OCI-LY7 (cell line): ENCODE measurements around the gene TUFM. TPM values are rescaled to one million over a fixed set of nuclear protein-coding genes. Genes with fewer than 3 reads are reported as not detected.

Experiments
- BruUV-seq: library from RNA; stranded (reverse); fragments of 400-500 nt; replicated peaks from 2 replicates; lab custom pipeline; 2021; lab: Mats Ljungman, UMichigan
- CTCF ChIA-PET: fragments of 300-600 bp; sonication (Branson Sonifier 250); formaldehyde crosslinking; loops from one replicate; lab custom pipeline; 2022; ENCODE audit warnings: antibody characterized with exemption; ENCODE audit not compliant: unreplicated experiment; lab: Charles Lee
- POLR2A ChIA-PET: fragments of 300-600 bp; sonication (Branson Sonifier 250); formaldehyde crosslinking; loops from one replicate; lab custom pipeline; 2022; ENCODE audit warnings: antibody characterized with exemption; lab: Charles Lee
- DNase-seq: peaks from one replicate; pipeline ENCODE4 v3.0.0-alpha.2; 2015; ENCODE audit warnings: low spot score
- H2AFZ ChIP-seq: fragments of 200-600 bp; sonication (generic), shearing (Covaris generic); 2 replicates; pipeline ENCODE4 v1.6.1; 2014; ENCODE audit warnings: mild to moderate bottlenecking, antibody characterized with exemption, low read length, moderate library complexity
- H3K27ac ChIP-seq: fragments of 200-600 bp; sonication (generic); 2 replicates; pipeline ENCODE4 v1.5.1; 2014; ENCODE audit warnings: mixed run types, low read depth, mild to moderate bottlenecking, moderate library complexity, low read length, inconsistent platforms; ENCODE audit not compliant: poor library complexity, severe bottlenecking
- H3K36me3 ChIP-seq: fragments of 200-600 bp; sonication (generic); 2 replicates; pipeline ENCODE4 v1.6.1; 2014; ENCODE audit warnings: mild to moderate bottlenecking, antibody characterized with exemption, low read length, moderate library complexity, mixed read lengths; ENCODE audit not compliant: insufficient read depth
- H3K4me1 ChIP-seq: fragments of 200-600 bp; sonication (generic); 2 replicates; pipeline ENCODE4 v1.5.1; 2014; ENCODE audit warnings: mild to moderate bottlenecking, low read length; ENCODE audit not compliant: insufficient read depth, poor library complexity, severe bottlenecking
- H3K4me2 ChIP-seq: fragments of 200-600 bp; sonication (generic); 2 replicates; pipeline ENCODE4 v1.6.1; 2014; ENCODE audit warnings: mild to moderate bottlenecking, low read length
- H3K4me3 ChIP-seq: fragments of 200-600 bp; sonication (generic); 2 replicates; pipeline ENCODE4 v1.5.1; 2014; ENCODE audit warnings: mild to moderate bottlenecking, low read depth, low read length; ENCODE audit not compliant: poor library complexity, severe bottlenecking
- H3K79me2 ChIP-seq: fragments of 200-600 bp; sonication (generic); 2 replicates; pipeline ENCODE4 v1.6.1; 2016; ENCODE audit warnings: low read depth, mild to moderate bottlenecking, low read length, moderate library complexity, mixed read lengths; ENCODE audit not compliant: insufficient read depth
- H3K9me2 ChIP-seq: fragments of 200-600 bp; sonication (generic); 2 replicates; pipeline ENCODE4 v1.6.1; 2016; ENCODE audit warnings: mild to moderate bottlenecking, low read length, mixed read lengths; ENCODE audit not compliant: insufficient read depth
- H3K9me3 ChIP-seq: fragments of 200-600 bp; sonication (generic); 2 replicates; pipeline ENCODE4 v1.6.1; 2014; ENCODE audit warnings: mild to moderate bottlenecking, mixed run types, low read length, mixed read lengths
- H4K20me1 ChIP-seq: fragments of 200-600 bp; sonication (generic); 2 replicates; pipeline ENCODE4 v1.6.1; 2014; ENCODE audit warnings: mild to moderate bottlenecking, antibody characterized with exemption, low read length, moderate library complexity, mixed read lengths; ENCODE audit not compliant: insufficient read depth
- CTCF ChIP-seq: fragments of 200-600 bp; sonication (generic); conservative IDR thresholded peaks from 2 replicates; pipeline ENCODE4 v1.5.1; 2014; ENCODE audit warnings: mild to moderate bottlenecking, antibody characterized with exemption, low read length, moderate library complexity, mixed read lengths
- EZH2phosphoT487 ChIP-seq: fragments of 200-600 bp; sonication (generic); IDR thresholded peaks from 2 replicates; pipeline ENCODE4 v1.6.1; 2018; ENCODE audit warnings: low read depth, borderline replicate concordance, mild to moderate bottlenecking, mixed run types, antibody characterized with exemption, low read length, moderate library complexity, mixed read lengths
- intact Hi-C: fragments of 100-400 bp; cut with micrococcal nuclease; formaldehyde crosslinking; loops from one replicate; pipeline ENCODE4 v1.10.0; 2022; ENCODE audit not compliant: unreplicated experiment
- total RNA-seq, 2 experiments: library from RNA; depleted of rRNA in 1 of 2; stranded (reverse); fragments of >200 nt in 1 of 2; shearing (Covaris generic) in 1 of 2; gene quantifications; 2 replicates each; pipeline ENCODE4 v1.2.3, GENCODE V29; 2014 to 2022

TUFM gene
- total RNA-seq, 2 experiments from 2014 or later = 184 to 211 TPM

GRCh38 chr16:28834349-28834748, 11.8 kb downstream of the TUFM start:
- intact Hi-C loops = no loop called here
- H4K20me1 ChIP-seq = no peaks in the 10 kb centered on the region
- H3K4me1 ChIP-seq = no peaks in the 10 kb centered on the region
- no peaks in the 10 kb centered on the region for H3K9me3 ChIP-seq
- no peak overlapping the region for H3K4me3 ChIP-seq
- no peak overlapping the region for H2AFZ ChIP-seq
- no peak for DNase-seq
- TF ChIP-seq EZH2phosphoT487 (no peak), CTCF (no peak)
- H3K79me2 ChIP-seq = peaks cover 12% of the 10 kb centered on the region; the same call in 1 of the 2 replicates
- no peak overlapping the region for H3K27ac ChIP-seq
- ChIA-PET CTCF (no interaction called here), POLR2A (no interaction called here)
- H3K4me2 ChIP-seq = no peak overlapping the region
- BruUV-seq = no TSS peak
- H3K9me2 ChIP-seq = no peaks in the 10 kb centered on the region
- H3K36me3 ChIP-seq = peaks cover 100% of the 10 kb centered on the region

DNA sequence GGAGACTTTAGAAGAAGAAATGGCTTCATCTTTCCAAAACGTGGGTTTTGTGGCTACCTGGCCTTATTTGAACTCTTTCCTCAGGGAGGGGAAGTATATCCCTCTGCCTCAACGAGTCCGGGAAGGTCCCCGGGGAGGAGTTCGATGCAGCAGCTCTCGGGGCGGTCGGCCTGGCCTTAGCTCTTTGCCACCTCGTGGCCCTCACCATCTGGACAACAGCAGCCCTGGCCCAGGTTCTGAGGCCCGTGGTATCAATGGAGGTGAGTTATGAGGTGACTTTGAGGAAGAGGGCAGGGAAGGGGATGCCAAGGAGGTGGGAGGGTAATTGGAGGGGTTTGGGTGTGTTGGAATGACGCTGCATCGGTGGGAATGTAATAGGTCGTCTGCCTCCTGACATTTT, 15.6 kb downstream of the TUFM start:
- no peaks in the 10 kb centered on the region for H3K9me3 ChIP-seq
- H2AFZ ChIP-seq = no peak overlapping the region
- peaks cover 46% of the 10 kb centered on the region for H3K79me2 ChIP-seq
- peaks cover 100% of the 10 kb centered on the region for H3K36me3 ChIP-seq
- no TSS peak for BruUV-seq
- H3K4me1 ChIP-seq = peaks cover 4% of the 10 kb centered on the region
- no peak for DNase-seq
- ChIA-PET POLR2A (no interaction called here), CTCF (no interaction called here)
- intact Hi-C loops = no loop called here
- H3K9me2 ChIP-seq = no peaks in the 10 kb centered on the region
- peaks cover 14% of the 10 kb centered on the region for H4K20me1 ChIP-seq
- no peak overlapping the region for H3K27ac ChIP-seq
- H3K4me3 ChIP-seq = no peak overlapping the region
- H3K4me2 ChIP-seq = no peak overlapping the region
- TF ChIP-seq CTCF (no peak), EZH2phosphoT487 (no peak)

DNA sequence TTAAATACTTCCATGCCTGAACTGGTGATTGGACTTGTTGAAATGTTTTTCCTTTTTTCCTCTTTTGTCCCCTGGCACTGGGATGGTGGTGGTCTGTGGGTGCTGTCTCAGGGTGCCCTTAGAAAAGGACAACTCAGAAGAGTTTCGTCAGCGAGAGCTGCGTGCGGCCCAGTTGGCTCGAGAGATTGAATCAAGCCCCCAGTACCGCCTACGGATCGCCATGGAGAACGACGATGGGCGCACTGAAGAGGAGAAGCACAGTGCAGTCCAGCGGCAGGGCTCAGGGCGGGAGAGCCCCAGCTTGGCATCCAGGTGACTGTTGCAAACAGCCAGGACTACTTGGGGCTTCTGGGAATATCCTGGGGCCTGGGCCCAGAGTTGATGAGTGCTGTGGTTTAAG, 16.4 kb downstream of the TUFM start:
- BruUV-seq = no TSS peak
- Histone ChIP-seq H3K4me1 (peaks cover 12% of the 10 kb centered on the region), H3K4me3 (no peak overlapping the region), H3K36me3 (peaks cover 100% of the 10 kb centered on the region), H3K9me3 (no peaks in the 10 kb centered on the region), H3K79me2 (peaks cover 54% of the 10 kb centered on the region), H3K27ac (no peak overlapping the region), H2AFZ (no peak overlapping the region), H3K4me2 (no peak overlapping the region), H4K20me1 (peaks cover 21% of the 10 kb centered on the region), H3K9me2 (no peaks in the 10 kb centered on the region)
- DNase-seq = no peak
- TF ChIP-seq CTCF (no peak), EZH2phosphoT487 (no peak)
- CTCF ChIA-PET = no interaction called here
- POLR2A ChIA-PET = no interaction called here
- intact Hi-C loops = no loop called here
